ENCODE measurements around the gene MCF2L.

The MCF2L gene

DNA sequence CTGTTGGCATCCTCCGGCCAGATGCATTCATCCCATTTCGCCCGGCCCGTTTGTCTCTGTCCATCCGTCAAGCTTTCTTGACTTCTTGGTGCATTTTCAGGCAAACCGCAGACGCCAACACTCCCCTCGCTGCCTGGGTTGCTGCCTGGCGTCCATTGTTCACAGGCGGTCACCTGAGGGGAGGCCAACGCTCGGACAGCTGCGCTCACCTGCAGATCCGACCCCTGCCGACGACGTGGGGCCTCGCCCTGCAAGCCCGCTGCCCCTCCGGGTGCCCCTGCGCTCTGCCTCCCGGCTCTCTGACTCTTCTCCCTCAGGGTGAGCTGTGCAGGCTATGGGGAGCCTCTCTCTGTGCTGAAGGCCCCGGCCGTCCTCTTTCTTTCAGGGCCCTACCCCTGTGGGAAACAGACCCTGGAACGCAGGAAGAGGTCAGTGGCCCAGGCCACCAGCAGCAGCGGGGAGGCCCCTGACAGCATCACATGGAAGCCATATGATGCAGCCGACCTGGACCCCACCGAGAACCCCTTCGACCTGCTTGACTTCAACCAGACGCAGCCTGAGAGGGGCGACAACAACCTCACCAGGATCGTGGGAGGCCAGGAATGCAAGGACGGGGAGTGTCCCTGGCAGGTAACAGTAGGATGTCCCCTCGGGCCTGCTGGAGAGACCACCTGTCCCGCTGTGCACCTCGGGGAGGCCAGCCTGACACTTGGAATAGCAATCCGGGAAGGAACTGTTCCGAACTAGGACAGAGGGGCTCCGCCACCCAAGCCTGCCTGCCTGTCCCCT lies 174.6 kb downstream of the MCF2L start:
- in situ Hi-C loops (cut with MboI; ENCODE audit: low pct_unique_long_range_greater_than_20kb, low sequenced_read_pairs), result no loop called here
- DNase-seq, result no peak

DNA sequence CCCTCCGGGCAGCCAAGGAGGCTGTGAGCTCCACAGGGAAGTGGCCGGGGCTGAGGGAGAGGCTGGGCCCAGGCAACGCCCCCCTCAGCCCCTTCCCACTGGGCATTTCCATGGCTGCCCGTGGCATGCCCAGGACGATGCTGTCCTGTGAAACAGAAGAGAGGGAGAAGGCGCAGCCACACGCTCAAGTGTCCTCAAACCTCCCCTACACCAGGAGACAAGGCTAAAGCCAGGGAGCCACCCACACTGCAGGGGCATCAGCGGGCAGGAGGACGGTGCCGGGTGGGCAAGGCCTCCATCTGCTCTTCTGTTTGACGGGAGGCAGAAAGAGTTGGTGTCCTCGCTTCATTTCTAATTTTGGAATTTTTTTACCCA lies 175.2 kb downstream of the MCF2L start:
- in situ Hi-C loops (cut with MboI; ENCODE audit: low pct_unique_long_range_greater_than_20kb, low sequenced_read_pairs), result no loop called here
- no peak for DNase-seq

DNA sequence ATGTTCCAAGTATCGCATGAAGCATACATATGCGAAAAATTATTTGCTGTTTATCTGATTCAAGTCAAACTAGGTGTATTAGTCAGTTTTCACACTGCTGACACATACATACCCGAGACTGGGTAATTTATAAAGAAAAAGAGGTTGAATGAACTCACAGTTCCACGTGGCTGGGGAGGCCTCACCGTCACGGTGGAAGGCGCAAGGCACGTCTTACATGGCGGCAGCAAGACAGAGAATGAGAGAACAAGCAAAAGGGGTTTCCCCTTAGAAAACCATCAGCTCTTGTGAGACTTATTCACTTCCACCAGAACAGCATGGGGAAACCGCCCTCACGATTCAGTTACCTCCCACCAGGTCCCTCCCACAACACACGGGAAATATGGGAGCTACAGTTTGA lies 176.5 kb downstream of the MCF2L start:
- in situ Hi-C loops (cut with MboI; ENCODE audit: low pct_unique_long_range_greater_than_20kb, low sequenced_read_pairs), result no loop called here
- DNase-seq, result no peak

DNA sequence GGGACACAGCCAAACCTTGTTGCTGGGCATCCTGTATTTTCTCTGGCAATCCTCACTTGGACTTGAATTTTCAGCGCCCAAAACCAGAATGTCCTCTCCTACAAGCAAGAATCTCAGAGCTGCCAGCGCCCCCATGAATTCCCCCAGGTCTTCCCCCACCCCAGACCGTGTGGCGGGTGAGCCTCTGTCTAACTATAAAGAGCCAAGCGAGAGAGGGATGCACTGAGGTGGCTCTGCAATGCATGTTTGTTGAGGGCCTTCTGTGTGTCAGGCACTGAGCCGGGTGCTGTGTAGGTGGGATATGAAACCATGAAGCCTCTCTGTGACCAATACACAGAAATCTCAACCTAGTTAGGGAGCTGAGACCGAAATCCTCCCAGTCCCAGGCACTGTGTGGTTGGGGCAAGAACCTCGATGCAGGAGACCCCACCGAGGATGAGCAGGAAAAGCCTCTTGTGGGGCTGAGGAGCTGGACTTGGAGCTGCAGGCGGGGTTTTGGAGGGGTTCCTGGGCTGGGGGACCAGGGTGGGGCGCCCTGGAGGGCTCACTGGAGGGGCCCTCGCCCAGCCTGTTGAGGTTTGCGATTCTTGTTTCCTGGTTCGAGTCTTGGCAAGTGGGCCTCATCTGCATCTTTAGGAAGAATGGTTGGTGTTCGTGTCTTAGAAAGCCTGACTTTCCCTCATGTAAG lies 177.0 kb downstream of the MCF2L start:
- in situ Hi-C loops (cut with MboI; ENCODE audit: low pct_unique_long_range_greater_than_20kb, low sequenced_read_pairs), result no loop called here
- no peak for DNase-seq

DNA sequence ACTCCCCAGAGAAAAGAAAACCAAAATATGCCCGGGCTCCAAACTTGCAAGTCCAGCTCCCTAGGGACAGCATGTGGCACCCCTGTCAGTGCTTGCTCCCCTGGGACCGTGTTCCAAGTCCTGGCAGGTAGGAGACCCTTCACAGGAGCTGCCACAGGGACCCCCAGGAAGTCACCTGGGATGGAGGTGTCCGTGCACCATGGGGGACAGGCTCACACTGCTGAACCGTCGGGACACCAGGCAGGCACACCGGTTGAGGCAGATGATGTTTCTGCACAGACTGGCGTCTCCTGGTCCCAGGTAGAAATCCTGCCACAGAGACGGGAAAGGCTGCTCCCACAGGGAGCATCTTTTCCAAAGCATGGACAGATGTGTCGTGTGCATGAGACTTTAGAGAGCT lies 177.7 kb downstream of the MCF2L start:
- DNase-seq, result no peak
- in situ Hi-C loops (cut with MboI; ENCODE audit: low pct_unique_long_range_greater_than_20kb, low sequenced_read_pairs), result no loop called here

DNA sequence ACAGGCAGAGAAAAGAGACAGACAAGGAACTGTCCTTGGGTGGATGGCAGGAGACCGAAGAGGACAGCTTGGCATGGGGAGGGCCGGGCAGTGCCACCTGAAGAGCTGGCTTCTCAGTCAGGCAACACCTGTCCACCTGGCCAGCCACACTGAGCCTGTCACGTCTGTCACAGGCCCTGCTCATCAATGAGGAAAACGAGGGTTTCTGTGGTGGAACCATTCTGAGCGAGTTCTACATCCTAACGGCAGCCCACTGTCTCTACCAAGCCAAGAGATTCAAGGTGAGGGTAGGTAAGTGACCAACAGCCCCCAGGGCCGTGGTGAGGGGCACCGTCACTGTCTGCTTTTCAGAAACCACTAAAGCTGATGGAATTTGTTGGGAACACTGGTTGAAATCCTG lies 178.2 kb downstream of the MCF2L start:
- DNase-seq, result no peak
- in situ Hi-C loops (cut with MboI; ENCODE audit: low pct_unique_long_range_greater_than_20kb, low sequenced_read_pairs), result no loop called here

DNA sequence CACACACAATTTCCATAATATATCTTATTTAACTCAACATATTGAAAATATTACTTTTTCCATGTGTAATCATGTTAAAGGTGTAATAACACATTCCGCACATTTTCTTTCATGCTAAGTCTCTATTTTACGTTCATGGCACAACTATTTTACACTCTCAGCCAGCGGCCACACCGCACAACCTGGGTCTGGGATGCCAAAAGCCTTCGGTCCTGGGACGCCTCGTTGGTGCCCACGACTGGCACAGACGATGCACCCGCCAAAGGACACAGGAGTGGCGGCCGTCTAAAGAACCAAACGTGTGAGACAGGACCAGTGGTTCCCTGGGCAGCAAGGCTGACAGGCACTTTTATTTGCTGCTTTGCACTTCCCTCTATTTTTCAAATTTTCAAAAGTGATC lies 179.4 kb downstream of the MCF2L start:
- no peak for DNase-seq
- in situ Hi-C loops (cut with MboI; ENCODE audit: low pct_unique_long_range_greater_than_20kb, low sequenced_read_pairs), result no loop called here

DNA sequence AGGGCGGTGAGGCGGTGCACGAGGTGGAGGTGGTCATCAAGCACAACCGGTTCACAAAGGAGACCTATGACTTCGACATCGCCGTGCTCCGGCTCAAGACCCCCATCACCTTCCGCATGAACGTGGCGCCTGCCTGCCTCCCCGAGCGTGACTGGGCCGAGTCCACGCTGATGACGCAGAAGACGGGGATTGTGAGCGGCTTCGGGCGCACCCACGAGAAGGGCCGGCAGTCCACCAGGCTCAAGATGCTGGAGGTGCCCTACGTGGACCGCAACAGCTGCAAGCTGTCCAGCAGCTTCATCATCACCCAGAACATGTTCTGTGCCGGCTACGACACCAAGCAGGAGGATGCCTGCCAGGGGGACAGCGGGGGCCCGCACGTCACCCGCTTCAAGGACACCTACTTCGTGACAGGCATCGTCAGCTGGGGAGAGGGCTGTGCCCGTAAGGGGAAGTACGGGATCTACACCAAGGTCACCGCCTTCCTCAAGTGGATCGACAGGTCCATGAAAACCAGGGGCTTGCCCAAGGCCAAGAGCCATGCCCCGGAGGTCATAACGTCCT lies 180.0 kb downstream of the MCF2L start:
- no peak for DNase-seq
- in situ Hi-C loops (cut with MboI; ENCODE audit: low pct_unique_long_range_greater_than_20kb, low sequenced_read_pairs), result no loop called here
